GM15510 (cell line): ENCODE data around the gene PRDM15.

Experiments
- POLR2A ChIP-seq: IDR thresholded peaks from 3 replicates; pipeline ENCODE4 v1.6.1; 2011; ENCODE audit warnings: borderline replicate concordance; ENCODE audit not compliant: insufficient read length; ENCODE audit errors: extremely low read depth

PRDM15 gene

GRCh38 chr21:41752231-41752681 lies 126.9 kb downstream of the PRDM15 start:
- no peak for TF ChIP-seq POLR2A

- no peak for TF ChIP-seq POLR2A
Observed at GRCh38 chr21:41751611-41752011, 127.5 kb downstream of the PRDM15 start.

- no peak for TF ChIP-seq POLR2A
Observed at GRCh38 chr21:41750532-41751151, 128.5 kb downstream of the PRDM15 start.

GRCh38 chr21:41750051-41750450 lies 129.1 kb downstream of the PRDM15 start:
- TF ChIP-seq POLR2A: no peak

GRCh38 chr21:41749286-41749685 lies 129.9 kb downstream of the PRDM15 start:
- no peak for TF ChIP-seq POLR2A
